GM21526 (cell line): ENCODE measurements around the gene ANKRD62.

ENCODE experiments used
- ATAC-seq: cut with Tn5 transposase; IDR thresholded peaks from one replicate; pipeline ENCODE4 v1.9.1; 2021; ENCODE audit warnings: moderate library complexity; ENCODE audit not compliant: unreplicated experiment, low FRiP score

Gene ANKRD62

DNA sequence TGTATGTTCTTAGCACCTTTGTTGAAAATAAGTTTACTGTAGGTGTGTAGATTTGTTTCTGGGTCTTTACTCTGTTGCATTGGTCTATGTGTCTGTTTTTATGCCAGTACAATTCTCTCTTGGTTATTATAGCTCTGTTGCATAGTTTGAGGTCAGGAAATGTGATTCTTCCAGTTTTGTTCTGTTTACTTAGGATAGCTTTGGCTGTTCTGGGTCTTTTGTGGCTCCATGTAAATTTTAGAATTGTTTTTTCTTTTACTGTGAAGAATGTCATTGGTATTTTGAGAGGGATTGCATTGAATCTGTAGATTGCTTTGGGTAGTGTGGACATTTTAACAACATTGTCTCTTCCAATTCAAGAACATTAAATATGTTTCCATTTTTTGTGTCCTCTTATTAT lies 69.1 kb downstream of the ANKRD62 start:
- ATAC-seq: no peak

DNA sequence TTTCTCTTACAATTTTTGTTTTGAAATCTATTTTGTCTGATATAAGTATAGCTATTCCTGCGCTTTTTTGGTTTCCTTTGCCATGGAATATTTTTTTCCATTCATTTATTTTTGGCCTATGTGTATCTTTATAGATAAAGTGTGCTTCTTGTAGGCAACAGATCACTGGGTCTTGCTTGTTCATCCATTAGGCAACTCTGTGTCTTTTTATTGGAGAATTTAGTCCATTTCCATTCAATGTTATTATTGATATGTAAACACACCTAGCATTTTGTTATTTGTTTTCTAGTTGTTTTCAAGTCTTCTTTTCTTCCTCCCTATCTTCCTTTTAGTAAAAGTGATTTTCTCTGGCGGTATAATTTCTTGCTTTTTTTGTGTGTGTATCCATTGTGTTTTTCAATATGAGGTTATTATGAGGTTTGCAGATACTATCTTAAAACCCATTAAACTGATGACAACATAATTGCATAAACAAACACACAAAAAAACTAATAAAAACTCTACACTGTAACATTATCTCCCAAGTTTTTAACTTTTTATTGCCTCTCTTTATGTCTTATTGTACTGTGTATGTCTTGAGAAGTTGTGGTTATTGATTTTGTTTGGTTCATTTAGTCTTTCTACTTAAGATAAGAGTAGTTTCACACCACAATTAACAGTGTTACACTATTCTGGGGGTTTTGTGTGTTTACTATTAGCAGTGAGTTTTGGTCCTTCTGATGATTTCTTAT lies 71.6 kb downstream of the ANKRD62 start:
- ATAC-seq: no peak
